Mesothelial cell of epicardium (in vitro differentiated cells): ENCODE measurements around the gene KIRREL1. TPM values are rescaled to one million over a fixed set of nuclear protein-coding genes. Genes with fewer than 3 reads are reported as not detected.

Source experiments
- DNase-seq, 2 experiments: peaks; one replicate each; pipeline ENCODE4 v3.0.0; 2021; ENCODE audit warnings: low spot score in 2 of 2; ENCODE audit not compliant: unreplicated experiment in 2 of 2
- H3K27ac Mint-ChIP-seq: 2 replicates; pipeline ENCODE4 v1.8.0; 2021; ENCODE audit warnings: mixed read lengths
- H3K27me3 Mint-ChIP-seq: 2 replicates; pipeline ENCODE4 v1.8.0; 2021; ENCODE audit warnings: low read depth, mixed read lengths
- H3K36me3 Mint-ChIP-seq: 2 replicates; pipeline ENCODE4 v1.8.0; 2021; ENCODE audit warnings: mixed read lengths
- H3K4me1 Mint-ChIP-seq: 2 replicates; pipeline ENCODE4 v1.8.0; 2021; ENCODE audit warnings: mixed read lengths
- H3K4me3 Mint-ChIP-seq: 2 replicates; pipeline ENCODE4 v1.8.0; 2021; ENCODE audit warnings: mild to moderate bottlenecking, moderate library complexity, mixed read lengths
- H3K9me3 Mint-ChIP-seq: 2 replicates; pipeline ENCODE4 v1.8.0; 2021; ENCODE audit warnings: mixed read lengths
- total RNA-seq: library from RNA; stranded (reverse); gene quantifications from 3 replicates; pipeline ENCODE4 v1.2.1, GENCODE V29; 2021
- TF ChIP-seq, protein P1 (sequence below): fragments of 200-600 bp; sonication (generic); IDR thresholded peaks from one replicate; pipeline ENCODE4 v1.5.0; 2021; ENCODE audit warnings: antibody characterized with exemption; ENCODE audit not compliant: unreplicated experiment

The KIRREL1 gene
- total RNA-seq, 1 donor from 2014 or later = 178 TPM

DNA sequence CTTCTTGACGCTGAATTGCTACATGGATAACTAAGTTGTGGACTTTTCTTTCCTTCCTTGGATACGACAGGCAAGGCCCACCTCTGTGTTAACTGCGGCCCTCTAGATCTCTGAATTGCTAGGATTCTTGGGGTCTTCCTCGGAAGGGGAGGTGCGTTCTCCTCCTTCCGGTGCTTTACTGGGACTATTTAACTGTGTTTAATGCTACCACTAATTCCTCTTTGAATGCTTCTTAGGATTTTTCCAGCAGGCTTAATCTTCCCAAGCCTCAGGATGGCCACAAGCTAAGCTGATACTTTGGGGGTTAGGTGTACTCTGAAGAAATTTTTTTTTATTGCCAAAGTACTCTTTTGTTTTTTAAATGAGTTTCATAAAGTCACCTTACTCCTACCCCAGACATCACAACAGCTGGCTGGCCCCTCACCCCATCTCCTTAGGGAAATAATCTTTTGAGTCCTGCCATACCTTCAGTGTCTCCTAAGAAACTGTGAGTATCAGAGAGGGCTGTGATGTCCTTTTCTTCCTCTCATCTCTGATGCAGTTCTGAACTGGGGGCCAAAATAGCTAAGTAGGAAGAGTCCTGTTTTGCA lies 21.4 kb downstream of the KIRREL1 start:
- Mint-ChIP-seq H3K27ac (peak overlapping the region; percentile 95), H3K27me3 (no peaks in the 10 kb centered on the region), H3K36me3 (no peaks in the 10 kb centered on the region), H3K4me3 (no peak overlapping the region), H3K9me3 (no peaks in the 10 kb centered on the region), H3K4me1 (peaks cover 91% of the 10 kb centered on the region)
- TF ChIP-seq, protein P1, sequence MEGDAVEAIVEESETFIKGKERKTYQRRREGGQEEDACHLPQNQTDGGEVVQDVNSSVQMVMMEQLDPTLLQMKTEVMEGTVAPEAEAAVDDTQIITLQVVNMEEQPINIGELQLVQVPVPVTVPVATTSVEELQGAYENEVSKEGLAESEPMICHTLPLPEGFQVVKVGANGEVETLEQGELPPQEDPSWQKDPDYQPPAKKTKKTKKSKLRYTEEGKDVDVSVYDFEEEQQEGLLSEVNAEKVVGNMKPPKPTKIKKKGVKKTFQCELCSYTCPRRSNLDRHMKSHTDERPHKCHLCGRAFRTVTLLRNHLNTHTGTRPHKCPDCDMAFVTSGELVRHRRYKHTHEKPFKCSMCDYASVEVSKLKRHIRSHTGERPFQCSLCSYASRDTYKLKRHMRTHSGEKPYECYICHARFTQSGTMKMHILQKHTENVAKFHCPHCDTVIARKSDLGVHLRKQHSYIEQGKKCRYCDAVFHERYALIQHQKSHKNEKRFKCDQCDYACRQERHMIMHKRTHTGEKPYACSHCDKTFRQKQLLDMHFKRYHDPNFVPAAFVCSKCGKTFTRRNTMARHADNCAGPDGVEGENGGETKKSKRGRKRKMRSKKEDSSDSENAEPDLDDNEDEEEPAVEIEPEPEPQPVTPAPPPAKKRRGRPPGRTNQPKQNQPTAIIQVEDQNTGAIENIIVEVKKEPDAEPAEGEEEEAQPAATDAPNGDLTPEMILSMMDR = no peak
- no peak for DNase-seq

DNA sequence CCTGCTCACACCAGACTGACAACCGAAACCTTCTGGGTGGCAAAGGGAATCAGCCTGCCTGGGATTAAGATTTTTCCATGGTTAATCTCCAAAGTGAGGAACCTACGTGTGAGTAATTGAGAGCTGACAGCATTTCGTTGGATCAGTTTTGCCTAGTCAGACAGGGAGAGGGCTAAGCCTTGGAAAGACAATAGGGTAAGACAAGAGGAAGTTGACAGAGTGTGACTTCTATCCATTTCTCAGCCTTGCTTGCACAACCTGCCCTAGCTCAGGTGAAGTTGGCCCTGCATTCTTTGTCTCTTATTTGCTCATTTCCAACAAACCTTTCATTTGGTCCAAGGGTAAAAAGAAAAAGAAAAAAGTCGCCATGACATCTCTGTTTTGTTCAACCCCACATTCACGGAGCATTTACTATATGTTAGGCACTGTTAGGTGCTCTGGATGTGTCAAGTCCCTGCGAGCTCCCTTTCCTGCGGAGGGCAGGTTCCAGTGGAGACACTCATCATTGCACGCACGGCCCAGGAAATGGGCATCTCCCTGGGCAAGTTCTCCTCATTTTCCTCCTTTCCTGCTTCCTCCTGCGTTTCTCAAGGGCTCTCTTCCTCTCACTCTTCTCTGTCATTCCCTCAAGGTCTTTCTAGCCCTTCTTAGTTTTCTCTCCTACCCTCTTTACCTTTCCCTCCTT lies 23.3 kb downstream of the KIRREL1 start:
- Mint-ChIP-seq H3K9me3 (no peaks in the 10 kb centered on the region), H3K36me3 (no peaks in the 10 kb centered on the region), H3K4me1 (peaks cover 90% of the 10 kb centered on the region), H3K27ac (peak overlapping the region; percentile 85), H3K27me3 (no peaks in the 10 kb centered on the region), H3K4me3 (no peak overlapping the region)
- DNase-seq = no peak
- TF ChIP-seq, protein P1 = no peak

- Mint-ChIP-seq H3K4me1 (peaks cover 91% of the 10 kb centered on the region), H3K9me3 (no peaks in the 10 kb centered on the region), H3K4me3 (peak overlapping the region; percentile 30), H3K27ac (peak overlapping the region; percentile 98), H3K27me3 (no peaks in the 10 kb centered on the region), H3K36me3 (no peaks in the 10 kb centered on the region)
- no peak for DNase-seq
- TF ChIP-seq, protein P1 = no peak
These were observed 24.6 kb downstream of the KIRREL1 start for GRCh38 chr1:158017800-158018595.

- peak in 1 of 2 experiments; percentile 69 for DNase-seq
- peak overlapping the region; percentile 98 for H3K27ac Mint-ChIP-seq
These were observed 25.9 kb downstream of the KIRREL1 start for GRCh38 chr1:158019171-158019868.

More at GRCh38 chr1:158019171-158019868, 25.9 kb downstream of the KIRREL1 start:
- peaks cover 2% of the 10 kb centered on the region for H3K36me3 Mint-ChIP-seq
- H3K4me1 Mint-ChIP-seq = peaks cover 84% of the 10 kb centered on the region
- TF ChIP-seq, protein P1 = no peak
- no peaks in the 10 kb centered on the region for H3K27me3 Mint-ChIP-seq
- H3K9me3 Mint-ChIP-seq = no peaks in the 10 kb centered on the region
- peak overlapping the region; percentile 30 for H3K4me3 Mint-ChIP-seq
